ENCODE data around the gene SLC35F2.
"Not testable (repeated sequence)": the region's sequence is repeated elsewhere in the genome, so short reads cannot be mapped to it uniquely, and the experiment has no call there.

SLC35F2 gene

DNA sequence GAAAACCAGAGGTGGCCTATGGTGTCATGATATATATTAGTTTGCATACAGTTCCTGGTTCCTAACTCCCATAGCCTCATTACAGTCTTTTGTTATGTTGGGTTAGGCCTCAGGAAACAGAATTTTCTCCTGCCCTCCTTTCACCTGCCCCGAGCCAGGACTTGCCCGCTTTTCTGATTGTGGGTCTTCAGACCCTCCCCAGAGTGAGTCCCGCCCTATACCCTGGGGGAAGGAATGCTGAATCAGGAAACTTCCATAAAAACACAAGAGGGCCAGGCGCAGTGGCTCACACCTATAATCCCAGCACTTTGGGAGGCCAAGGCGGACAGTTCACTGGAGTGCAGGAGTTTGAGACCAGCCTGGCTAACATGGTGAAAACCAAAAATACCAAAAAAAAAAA lies 70.9 kb downstream of the SLC35F2 start:
- H3K9me3 ChIP-seq (ENCODE audit: control insufficient read depth, insufficient read depth, low read length), result no peaks in the 10 kb centered on the region
- no peak overlapping the region for H3K9ac ChIP-seq (ENCODE audit: low read depth, low read length)
- no peak overlapping the region for H3K27ac ChIP-seq (ENCODE audit: low read depth, low read length)
- H3K4me1 ChIP-seq (ENCODE audit: control insufficient read depth, insufficient read depth, low read length), result peaks cover 4% of the 10 kb centered on the region; the same call in 1 of the 2 replicates
- no peaks in the 10 kb centered on the region for H3K27me3 ChIP-seq (ENCODE audit: control insufficient read depth, insufficient read depth, low read length)
- no peak overlapping the region for H3K4me3 ChIP-seq (ENCODE audit: low read depth, low read length)
- peaks cover 10% of the 10 kb centered on the region; the same call in 1 of the 2 replicates for H3K36me3 ChIP-seq (ENCODE audit: control insufficient read depth, insufficient read depth, low read length)

DNA sequence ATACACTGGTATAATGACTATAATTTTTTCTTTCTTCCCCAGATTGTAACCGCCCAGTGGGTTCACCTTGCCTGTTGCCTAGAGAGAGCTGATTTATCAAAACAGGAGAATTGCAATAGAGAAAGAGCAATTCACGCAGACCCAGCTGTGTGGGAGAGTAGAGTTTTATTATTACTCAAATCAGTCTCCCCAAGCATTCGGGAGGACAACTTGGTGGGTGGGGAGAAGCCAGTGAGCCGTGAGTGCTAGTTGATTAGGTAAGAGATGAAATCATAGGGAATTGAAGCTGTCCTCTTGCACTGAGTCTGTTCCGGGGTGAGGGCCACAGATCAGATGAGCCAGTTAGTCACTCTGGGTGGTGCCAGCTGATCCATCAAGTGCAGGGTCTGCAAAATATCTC lies 73.2 kb downstream of the SLC35F2 start:
- H3K9ac ChIP-seq (ENCODE audit: low read depth, low read length), result no peak overlapping the region
- H3K27ac ChIP-seq (ENCODE audit: low read depth, low read length), result no peak overlapping the region
- no peaks in the 10 kb centered on the region for H3K9me3 ChIP-seq (ENCODE audit: control insufficient read depth, insufficient read depth, low read length)
- peaks cover 4% of the 10 kb centered on the region; the same call in 1 of the 2 replicates for H3K4me1 ChIP-seq (ENCODE audit: control insufficient read depth, insufficient read depth, low read length)
- H3K36me3 ChIP-seq (ENCODE audit: control insufficient read depth, insufficient read depth, low read length), result no peaks in the 10 kb centered on the region
- no peaks in the 10 kb centered on the region for H3K27me3 ChIP-seq (ENCODE audit: control insufficient read depth, insufficient read depth, low read length)
- no peak overlapping the region for H3K4me3 ChIP-seq (ENCODE audit: low read depth, low read length)

DNA sequence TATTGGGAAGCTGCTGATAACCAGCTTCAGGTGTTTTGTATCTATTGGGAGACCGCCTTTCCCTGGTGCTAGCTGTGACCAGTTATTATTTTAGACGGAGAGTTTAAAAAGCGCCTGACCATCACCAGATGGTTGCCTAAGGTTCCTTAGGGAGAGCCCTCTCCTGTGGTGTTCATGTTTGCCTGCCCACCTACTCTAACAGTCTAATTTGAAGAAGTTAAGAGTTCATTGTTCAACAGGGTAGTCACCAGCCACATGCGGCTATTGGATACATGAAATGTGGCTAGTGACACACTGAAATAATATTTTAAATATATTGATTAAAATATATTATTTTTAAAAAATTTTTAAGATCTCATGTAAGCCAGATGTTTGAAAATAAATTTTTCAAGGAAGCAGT lies 75.5 kb downstream of the SLC35F2 start:
- no peak overlapping the region for H3K9ac ChIP-seq (ENCODE audit: low read depth, low read length)
- no peak overlapping the region for H3K27ac ChIP-seq (ENCODE audit: low read depth, low read length)
- no peaks in the 10 kb centered on the region for H3K9me3 ChIP-seq (ENCODE audit: control insufficient read depth, insufficient read depth, low read length)
- H3K4me1 ChIP-seq (ENCODE audit: control insufficient read depth, insufficient read depth, low read length), result peaks cover 4% of the 10 kb centered on the region; the same call in 1 of the 2 replicates
- H3K27me3 ChIP-seq (ENCODE audit: control insufficient read depth, insufficient read depth, low read length), result no peaks in the 10 kb centered on the region
- H3K36me3 ChIP-seq (ENCODE audit: control insufficient read depth, insufficient read depth, low read length), result no peaks in the 10 kb centered on the region
- H3K4me3 ChIP-seq (ENCODE audit: low read depth, low read length), result no peak overlapping the region

DNA sequence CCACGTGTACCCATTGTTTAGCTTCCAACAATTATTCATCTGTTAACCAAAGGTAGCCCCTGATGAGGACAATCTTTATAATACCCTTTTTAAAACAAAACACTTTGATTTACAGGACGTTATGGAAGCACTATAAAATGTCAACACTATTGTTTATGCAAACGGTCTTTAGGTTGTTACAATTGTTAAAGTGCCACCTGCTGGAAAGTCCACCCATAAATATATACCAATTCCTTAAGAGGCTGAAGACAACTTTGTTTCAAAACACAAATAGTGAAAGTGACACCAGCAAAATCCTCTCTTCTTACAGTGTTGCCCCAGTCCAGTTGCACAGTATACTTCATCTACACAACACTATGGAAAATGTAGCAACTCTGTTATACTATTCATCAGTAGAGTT lies 77.8 kb downstream of the SLC35F2 start:
- H3K27ac ChIP-seq (ENCODE audit: low read depth, low read length), result no peak overlapping the region
- no peaks in the 10 kb centered on the region for H3K27me3 ChIP-seq (ENCODE audit: control insufficient read depth, insufficient read depth, low read length)
- no peaks in the 10 kb centered on the region for H3K36me3 ChIP-seq (ENCODE audit: control insufficient read depth, insufficient read depth, low read length)
- no peak overlapping the region for H3K9ac ChIP-seq (ENCODE audit: low read depth, low read length)
- no peak overlapping the region for H3K4me3 ChIP-seq (ENCODE audit: low read depth, low read length)
- no peaks in the 10 kb centered on the region for H3K4me1 ChIP-seq (ENCODE audit: control insufficient read depth, insufficient read depth, low read length)
- no peaks in the 10 kb centered on the region for H3K9me3 ChIP-seq (ENCODE audit: control insufficient read depth, insufficient read depth, low read length)

DNA sequence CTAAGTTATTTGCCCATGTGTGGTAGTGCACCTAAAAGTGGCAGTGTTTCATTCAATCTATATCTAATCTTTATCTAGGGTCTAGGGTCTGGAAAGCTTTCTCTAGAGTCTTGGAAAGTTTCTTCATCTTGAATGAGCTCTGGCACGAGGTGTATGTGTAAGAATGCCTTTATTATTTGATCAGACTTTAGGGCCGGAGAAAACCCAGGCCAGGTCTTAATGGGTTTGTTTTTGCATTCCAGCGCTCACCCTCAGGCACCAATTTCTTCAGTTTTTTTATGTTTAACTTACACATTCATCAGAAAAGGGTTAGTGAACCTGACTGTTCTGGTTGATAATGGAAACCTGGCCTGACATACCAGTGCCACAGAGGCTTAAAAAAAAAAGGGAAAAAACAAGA lies 78.5 kb downstream of the SLC35F2 start:
- Histone ChIP-seq H3K9ac (ENCODE audit: low read depth, low read length) (no peak overlapping the region), H3K27ac (ENCODE audit: low read depth, low read length) (no peak overlapping the region), H3K36me3 (ENCODE audit: control insufficient read depth, insufficient read depth, low read length) (no peaks in the 10 kb centered on the region), H3K4me3 (ENCODE audit: low read depth, low read length) (no peak overlapping the region), H3K9me3 (ENCODE audit: control insufficient read depth, insufficient read depth, low read length) (no peaks in the 10 kb centered on the region), H3K4me1 (ENCODE audit: control insufficient read depth, insufficient read depth, low read length) (no peaks in the 10 kb centered on the region), H3K27me3 (ENCODE audit: control insufficient read depth, insufficient read depth, low read length) (no peaks in the 10 kb centered on the region)

DNA sequence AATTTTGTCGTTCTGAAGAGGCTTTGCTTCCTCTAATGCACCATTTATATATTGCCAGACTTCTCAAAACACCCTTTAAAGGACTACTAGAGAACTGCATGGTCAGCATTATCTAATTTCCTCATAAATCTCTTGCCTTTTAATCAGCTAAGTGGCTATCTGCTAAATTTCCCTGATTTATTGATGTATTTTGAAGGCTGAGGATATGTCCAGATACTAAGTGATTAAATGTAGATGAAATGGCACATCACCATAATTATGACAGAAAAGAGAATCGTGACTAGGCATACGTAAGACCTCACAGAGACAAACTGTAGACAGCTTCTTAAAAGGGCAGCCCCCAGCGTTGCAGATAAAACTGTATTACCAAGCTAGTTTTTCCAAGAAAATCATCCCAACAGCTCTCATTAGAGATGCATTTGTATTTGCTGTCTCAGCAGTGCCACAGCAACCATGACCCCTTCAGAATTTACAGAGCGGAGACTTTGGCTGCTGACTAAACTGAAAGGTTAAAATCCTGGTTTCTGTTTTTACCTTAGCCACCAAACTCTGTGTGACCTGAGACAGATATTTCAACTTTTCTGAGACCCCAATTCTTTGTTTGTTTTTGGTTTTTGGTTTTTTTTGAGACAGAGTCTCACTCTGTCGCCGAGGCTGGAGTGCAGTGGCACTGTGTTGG lies 79.6 kb downstream of the SLC35F2 start:
- no peaks in the 10 kb centered on the region for H3K9me3 ChIP-seq (ENCODE audit: control insufficient read depth, insufficient read depth, low read length)

DNA sequence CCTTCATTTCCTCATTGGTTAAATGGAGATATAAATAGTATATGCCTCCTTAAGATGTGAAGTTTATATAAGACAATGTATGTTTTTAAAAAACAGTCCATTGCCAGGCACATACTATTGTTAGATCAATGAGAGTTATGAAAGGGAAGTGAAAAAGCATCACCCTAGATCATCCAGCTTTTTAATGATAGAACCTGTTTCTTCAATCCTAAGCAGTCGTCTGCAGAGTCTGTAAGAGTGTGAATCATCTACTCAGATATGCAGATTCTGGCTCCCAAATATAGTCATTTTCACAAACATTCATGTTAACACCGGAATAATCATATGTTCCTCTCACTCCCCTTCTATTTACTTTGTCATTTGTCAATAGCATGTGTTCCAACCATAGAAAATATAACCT lies 81.5 kb downstream of the SLC35F2 start:
- Histone ChIP-seq H3K9ac (ENCODE audit: low read depth, low read length) (no peak overlapping the region), H3K27me3 (ENCODE audit: control insufficient read depth, insufficient read depth, low read length) (no peaks in the 10 kb centered on the region), H3K4me1 (ENCODE audit: control insufficient read depth, insufficient read depth, low read length) (no peaks in the 10 kb centered on the region), H3K36me3 (ENCODE audit: control insufficient read depth, insufficient read depth, low read length) (no peaks in the 10 kb centered on the region), H3K4me3 (ENCODE audit: low read depth, low read length) (no peak overlapping the region), H3K9me3 (ENCODE audit: control insufficient read depth, insufficient read depth, low read length) (no peaks in the 10 kb centered on the region), H3K27ac (ENCODE audit: low read depth, low read length) (no peak overlapping the region)

More for the DNA sequence above, 79.6 kb downstream of the SLC35F2 start:
- Histone ChIP-seq H3K4me3 (ENCODE audit: low read depth, low read length) (no peak overlapping the region), H3K9ac (ENCODE audit: low read depth, low read length) (no peak overlapping the region), H3K4me1 (ENCODE audit: control insufficient read depth, insufficient read depth, low read length) (no peaks in the 10 kb centered on the region), H3K36me3 (ENCODE audit: control insufficient read depth, insufficient read depth, low read length) (no peaks in the 10 kb centered on the region), H3K27ac (ENCODE audit: low read depth, low read length) (no peak overlapping the region), H3K27me3 (ENCODE audit: control insufficient read depth, insufficient read depth, low read length) (no peaks in the 10 kb centered on the region)

DNA sequence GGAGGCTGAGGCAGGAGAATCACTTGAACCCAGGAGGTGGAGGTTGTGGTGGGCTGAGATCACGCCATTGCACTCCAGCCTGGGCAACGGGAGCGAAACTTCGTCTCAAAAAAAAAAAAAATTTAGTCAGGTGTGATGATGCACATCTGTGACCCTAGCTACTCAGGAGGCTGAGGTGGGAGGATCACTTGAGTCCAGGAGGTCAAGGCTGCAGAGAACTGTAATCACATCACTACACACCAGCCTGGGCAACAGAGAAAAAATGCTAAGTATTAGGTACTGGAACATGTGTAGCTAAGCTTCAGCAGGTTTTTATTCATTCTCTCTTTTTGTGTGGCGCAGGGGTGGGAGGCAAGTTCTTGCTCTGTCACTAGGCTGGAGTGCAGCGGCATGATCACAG lies 82.5 kb downstream of the SLC35F2 start:
- Histone ChIP-seq H3K27ac (ENCODE audit: low read depth, low read length) (no peak overlapping the region), H3K9ac (ENCODE audit: low read depth, low read length) (no peak overlapping the region), H3K9me3 (ENCODE audit: control insufficient read depth, insufficient read depth, low read length) (no peaks in the 10 kb centered on the region), H3K36me3 (ENCODE audit: control insufficient read depth, insufficient read depth, low read length) (no peaks in the 10 kb centered on the region), H3K27me3 (ENCODE audit: control insufficient read depth, insufficient read depth, low read length) (no peaks in the 10 kb centered on the region), H3K4me1 (ENCODE audit: control insufficient read depth, insufficient read depth, low read length) (no peaks in the 10 kb centered on the region), H3K4me3 (ENCODE audit: low read depth, low read length) (no peak overlapping the region)

DNA sequence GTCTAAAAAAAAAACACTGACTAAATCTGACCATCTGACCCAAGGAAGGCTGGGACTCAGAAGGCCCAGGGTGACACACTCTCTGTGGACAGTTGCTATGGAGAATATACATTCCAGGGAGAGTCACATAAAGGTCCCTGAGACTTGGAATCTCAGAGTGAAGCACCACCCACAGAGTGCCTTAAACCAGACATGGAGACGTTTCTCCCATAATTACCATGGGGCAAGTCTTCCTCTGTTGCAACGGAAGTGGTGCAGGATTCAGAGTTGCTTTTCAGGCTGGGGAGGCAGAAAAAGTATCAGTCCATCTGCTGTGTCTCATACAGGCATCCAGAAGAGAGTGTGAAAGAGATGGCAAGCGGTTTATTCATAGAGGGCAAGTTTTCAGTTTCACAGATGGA lies 88.0 kb downstream of the SLC35F2 start:
- H3K9me3 ChIP-seq (ENCODE audit: control insufficient read depth, insufficient read depth, low read length), result no peaks in the 10 kb centered on the region
- H3K27me3 ChIP-seq (ENCODE audit: control insufficient read depth, insufficient read depth, low read length), result no peaks in the 10 kb centered on the region
- no peaks in the 10 kb centered on the region for H3K4me1 ChIP-seq (ENCODE audit: control insufficient read depth, insufficient read depth, low read length)
- no peak overlapping the region for H3K27ac ChIP-seq (ENCODE audit: low read depth, low read length)
- no peaks in the 10 kb centered on the region for H3K36me3 ChIP-seq (ENCODE audit: control insufficient read depth, insufficient read depth, low read length)
- H3K9ac ChIP-seq (ENCODE audit: low read depth, low read length), result no peak overlapping the region
- no peak overlapping the region for H3K4me3 ChIP-seq (ENCODE audit: low read depth, low read length)

DNA sequence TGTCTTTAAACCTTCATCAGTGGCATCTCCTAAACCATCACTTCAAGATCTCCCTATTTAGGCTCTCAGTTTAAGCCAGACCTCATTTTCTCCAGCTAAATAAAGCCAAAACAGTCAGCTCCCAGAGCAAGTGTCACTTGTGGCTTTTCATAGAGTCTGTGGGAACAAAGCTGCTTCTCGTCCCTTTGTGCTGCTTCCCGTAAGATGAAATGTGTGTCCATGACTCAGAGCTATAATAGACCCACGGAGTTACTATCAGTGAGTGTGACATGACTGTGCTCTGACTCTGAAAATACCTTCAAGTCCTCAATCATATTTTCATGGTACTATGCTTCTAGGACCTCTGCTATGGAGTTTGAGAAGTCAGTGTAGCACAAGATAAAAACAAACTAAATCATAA lies 89.4 kb downstream of the SLC35F2 start:
- Histone ChIP-seq H3K9me3 (ENCODE audit: control insufficient read depth, insufficient read depth, low read length) (no peaks in the 10 kb centered on the region), H3K27ac (ENCODE audit: low read depth, low read length) (no peak overlapping the region), H3K4me3 (ENCODE audit: low read depth, low read length) (no peak overlapping the region), H3K4me1 (ENCODE audit: control insufficient read depth, insufficient read depth, low read length) (no peaks in the 10 kb centered on the region), H3K36me3 (ENCODE audit: control insufficient read depth, insufficient read depth, low read length) (no peaks in the 10 kb centered on the region), H3K27me3 (ENCODE audit: control insufficient read depth, insufficient read depth, low read length) (no peaks in the 10 kb centered on the region), H3K9ac (ENCODE audit: low read depth, low read length) (no peak overlapping the region)

DNA sequence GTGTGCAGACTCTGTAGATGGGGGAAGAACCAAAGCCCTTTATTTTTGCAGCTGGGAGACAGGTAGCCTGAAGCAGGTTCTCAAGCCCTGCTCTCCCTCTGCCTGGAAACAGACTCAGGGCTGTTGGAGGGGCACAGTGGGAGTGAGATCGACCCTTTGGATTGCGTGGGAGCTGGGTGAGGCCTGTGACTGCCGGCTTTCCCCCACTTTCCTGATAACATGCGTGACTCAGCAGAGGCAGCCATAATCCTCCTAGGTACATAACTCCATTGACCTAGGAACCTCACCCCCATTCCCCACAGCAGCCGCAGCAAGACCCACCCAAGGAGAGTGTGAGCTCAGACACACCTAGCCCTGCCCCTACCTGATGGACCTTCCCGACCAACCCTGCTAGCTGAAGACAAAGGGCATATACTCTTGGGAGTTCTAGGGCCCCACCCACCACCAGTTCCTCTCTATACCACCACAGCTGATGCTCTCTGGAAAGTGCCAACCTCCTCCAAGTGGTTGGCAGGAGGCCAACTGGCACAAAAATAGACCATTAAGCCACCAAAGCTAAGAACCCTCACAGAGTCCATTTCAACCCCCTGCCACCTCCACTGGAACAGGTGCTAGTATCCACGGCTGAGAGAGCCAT lies 99.8 kb downstream of the SLC35F2 start:
- not testable (repeated sequence) for H3K27ac ChIP-seq (ENCODE audit: low read depth, low read length); H3K27me3 ChIP-seq (ENCODE audit: control insufficient read depth, insufficient read depth, low read length); H3K4me3 ChIP-seq (ENCODE audit: low read depth, low read length); H3K4me1 ChIP-seq (ENCODE audit: control insufficient read depth, insufficient read depth, low read length); H3K9ac ChIP-seq (ENCODE audit: low read depth, low read length); H3K9me3 ChIP-seq (ENCODE audit: control insufficient read depth, insufficient read depth, low read length); H3K36me3 ChIP-seq (ENCODE audit: control insufficient read depth, insufficient read depth, low read length)

All from HUES48 (cell line).